Upper lobe of left lung (tissue), 6 donors: ENCODE data around the gene GABRD. TPM values are rescaled to one million over a fixed set of nuclear protein-coding genes. Genes with fewer than 3 reads are reported as not detected.
A peak's percentile ranks its signal among the peaks of the same experiment; 100 is the strongest.

Experiments
- ATAC-seq, 2 donors: fragments of 200-7000 bp; cut with Tn5 transposase; one replicate each; pipeline ENCODE4 v1.9.1; 2022; ENCODE audit warnings: mild to moderate bottlenecking in 2 of 2, moderate library complexity in 2 of 2; ENCODE audit not compliant: low FRiP score in 2 of 2
- DNase-seq, 2 donors: peaks; one replicate each; pipeline ENCODE4 v3.0.0-alpha.2; 2019 to 2020
- H3K27ac ChIP-seq, 4 donors: fragments of 200-600 bp; sonication (generic); one replicate each; pipeline ENCODE4 v1.5.1; 2016 to 2019
- H3K27me3 ChIP-seq, 4 donors: fragments of 200-600 bp; sonication (generic); one replicate each; pipeline ENCODE4 v1.5.1; 2017 to 2019
- H3K36me3 ChIP-seq, 4 donors: fragments of 200-600 bp; sonication (generic); one replicate each; pipeline ENCODE4 v1.5.1; 2016 to 2019
- H3K4me1 ChIP-seq, 4 donors: fragments of 200-600 bp; sonication (generic); one replicate each; pipeline ENCODE4 v1.5.1; 2018 to 2019
- H3K4me3 ChIP-seq, 4 donors: fragments of 200-600 bp; sonication (generic); one replicate each; pipeline ENCODE4 v1.5.1; 2017 to 2019; ENCODE audit warnings: mild to moderate bottlenecking in 2 of 4, moderate library complexity in 1 of 4
- H3K9me3 ChIP-seq, 4 donors: fragments of 200-600 bp; sonication (generic); one replicate each; pipeline ENCODE4 v1.5.1; 2018 to 2019
- CTCF ChIP-seq, 6 experiments: fragments of 450-650 bp in 4 of 6; fragments of 200-600 bp in 2 of 6; sonication (generic) in 2 of 6; IDR thresholded peaks; one replicate each; pipeline ENCODE4 v1.5.1; 2016 to 2019; ENCODE audit warnings: antibody characterized with exemption in 6 of 6
- EP300 ChIP-seq, 4 donors: sonication (generic); formaldehyde crosslinking; IDR thresholded peaks; one replicate each; pipeline ENCODE4 v1.5.1; 2017; ENCODE audit warnings: antibody characterized with exemption in 4 of 4, control low read depth in 2 of 4
- POLR2A ChIP-seq, 4 donors: fragments of 450-650 bp; IDR thresholded peaks; one replicate each; pipeline ENCODE4 v1.5.1; 2016 to 2017; ENCODE audit warnings: antibody characterized with exemption in 4 of 4, mild to moderate bottlenecking in 2 of 4
- POLR2AphosphoS5 ChIP-seq, 2 donors: sonication (generic); formaldehyde crosslinking; IDR thresholded peaks; one replicate each; pipeline ENCODE4 v1.5.1; 2017; ENCODE audit warnings: antibody characterized with exemption in 2 of 2
- WGBS, 2 donors: methylation state at CpG; one replicate each; pipeline ENCODE4 v1.1.5; 2017 to 2018; 5-methylcytosine and 5-hydroxymethylcytosine counted together
- total RNA-seq, 6 donors: library from RNA; depleted of rRNA in 4 of 6; stranded (reverse); fragments of >200 nt in 4 of 6; gene quantifications; one replicate each; pipeline versions ENCODE4 v1.1.0 to v1.2.1, GENCODE V29; 2016 to 2021
- donor health status: DM: no; HTN: no; CAD: no; lungs with moderate emphysema.
- donor health status: DM: no; HTN: yes; CAD: no; lungs with severe emphysema.

The GABRD gene
- total RNA-seq, 6 donors from 2014 or later = 0.26 to 8.2 (median 1.2) TPM; not detected in 3

GRCh38 chr1:2036287-2036686, 17.1 kb downstream of the GABRD start:
- no peak overlapping the region for H3K4me3 ChIP-seq
- no peaks in the 10 kb centered on the region for H3K36me3 ChIP-seq
- ATAC-seq = no peak
- no peaks in the 10 kb centered on the region for H3K4me1 ChIP-seq
- 84 to 88% methylated on average over 9 to 15 of the region's 15 CpGs for WGBS, 2 donors
- H3K27ac ChIP-seq = no peak overlapping the region
- TF ChIP-seq POLR2AphosphoS5 (IDR thresholded peaks at IDR 0.05) (no peak), EP300 (IDR thresholded peaks at IDR 0.05) (no peak), CTCF (IDR thresholded peaks at IDR 0.05) (no peak), POLR2A (IDR thresholded peaks at IDR 0.05) (no peak)
- no peaks in the 10 kb centered on the region for H3K27me3 ChIP-seq
- peak in 1 of 2 donors; percentile 51 for DNase-seq
- no peaks in the 10 kb centered on the region for H3K9me3 ChIP-seq

GRCh38 chr1:2037314-2037979, 18.3 kb downstream of the GABRD start:
- WGBS, 2 donors = 80 to 86% methylated on average over 14 to 18 of the region's 18 CpGs
- H3K4me3 ChIP-seq = no peak overlapping the region
- no peak for ATAC-seq

GRCh38 chr1:2038229-2038628, 19.1 kb downstream of the GABRD start:
- no peaks in the 10 kb centered on the region for H3K36me3 ChIP-seq
- ATAC-seq = no peak
- no peaks in the 10 kb centered on the region for H3K27me3 ChIP-seq
- 81 to 91% methylated on average over 8 of the region's 8 CpGs for WGBS, 2 donors
- no peaks in the 10 kb centered on the region for H3K9me3 ChIP-seq
- H3K4me1 ChIP-seq = no peaks in the 10 kb centered on the region
- no peak overlapping the region for H3K4me3 ChIP-seq
- no peak for TF ChIP-seq EP300 (IDR thresholded peaks at IDR 0.05)
- TF ChIP-seq CTCF (IDR thresholded peaks at IDR 0.05) = no peak
- no peak for TF ChIP-seq POLR2A (IDR thresholded peaks at IDR 0.05)
- TF ChIP-seq POLR2AphosphoS5 (IDR thresholded peaks at IDR 0.05) = no peak
- no peak overlapping the region for H3K27ac ChIP-seq
- no peak for DNase-seq

More at GRCh38 chr1:2037314-2037979, 18.3 kb downstream of the GABRD start:
- Histone ChIP-seq H3K4me1 (no peaks in the 10 kb centered on the region), H3K27ac (no peak overlapping the region), H3K36me3 (no peaks in the 10 kb centered on the region), H3K9me3 (no peaks in the 10 kb centered on the region), H3K27me3 (no peaks in the 10 kb centered on the region)
- peak in 1 of 2 donors; percentile 50 for DNase-seq
- TF ChIP-seq CTCF (IDR thresholded peaks at IDR 0.05) (no peak), POLR2AphosphoS5 (IDR thresholded peaks at IDR 0.05) (no peak), POLR2A (IDR thresholded peaks at IDR 0.05) (no peak), EP300 (IDR thresholded peaks at IDR 0.05) (no peak)

GRCh38 chr1:2039251-2039650, 20.1 kb downstream of the GABRD start:
- WGBS, 2 donors = 82 to 84% methylated on average over 8 of the region's 8 CpGs
- Histone ChIP-seq H3K4me1 (no peaks in the 10 kb centered on the region), H3K36me3 (no peaks in the 10 kb centered on the region), H3K9me3 (no peaks in the 10 kb centered on the region), H3K27ac (no peak overlapping the region), H3K4me3 (no peak overlapping the region), H3K27me3 (no peaks in the 10 kb centered on the region)
- TF ChIP-seq POLR2AphosphoS5 (IDR thresholded peaks at IDR 0.05) = no peak
- TF ChIP-seq CTCF (IDR thresholded peaks at IDR 0.05) = no peak
- ATAC-seq (no peak), DNase-seq (no peak)

- Histone ChIP-seq H3K27ac (no peak overlapping the region), H3K4me1 (peaks cover 6 to 14% (median 11%) of the 10 kb centered on the region in 4 donors), H3K27me3 (no peaks in the 10 kb centered on the region), H3K9me3 (no peaks in the 10 kb centered on the region), H3K4me3 (no peak overlapping the region), H3K36me3 (no peaks in the 10 kb centered on the region)
- TF ChIP-seq CTCF (IDR thresholded peaks at IDR 0.05) = no peak
- TF ChIP-seq EP300 (IDR thresholded peaks at IDR 0.05) = no peak
- no peak for TF ChIP-seq POLR2AphosphoS5 (IDR thresholded peaks at IDR 0.05)
- no peak for TF ChIP-seq POLR2A (IDR thresholded peaks at IDR 0.05)
- DNase-seq (peak in 1 of 2 donors; percentile 54), ATAC-seq (no peak)
- 71% methylated on average over 7 to 14 of the region's 15 CpGs for WGBS, 2 donors
Measured at GRCh38 chr1:2041305-2041704, 22.2 kb downstream of the GABRD start.
